CD1c-positive myeloid dendritic cell (primary cell): ENCODE data around the gene ITIH4.

ENCODE experiments used
- DNase-seq: peaks from one replicate; pipeline ENCODE4 v3.0.0-alpha.2; 2016; ENCODE audit errors: extremely low spot score

Gene ITIH4

DNA sequence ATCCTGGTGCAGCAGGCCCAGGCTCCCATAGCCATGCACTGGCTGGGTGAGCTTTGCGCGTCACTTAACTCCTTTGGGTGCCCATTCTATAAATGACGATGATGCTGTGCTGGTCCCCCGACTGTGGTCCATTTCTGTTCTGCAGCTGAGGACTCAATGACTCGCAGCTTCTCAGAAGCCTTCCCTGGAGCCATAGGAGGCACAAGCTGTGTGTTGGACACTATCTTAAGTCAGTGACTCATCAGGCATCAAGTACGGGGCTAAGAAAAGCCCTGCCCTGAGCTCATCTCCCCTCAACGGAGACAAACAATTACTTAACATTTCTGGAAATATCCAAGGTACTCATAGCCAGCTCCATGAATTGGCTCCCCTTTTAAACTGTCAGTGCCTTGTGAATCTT, 18.1 kb upstream of the ITIH4 start:
- no peak for DNase-seq

GRCh38 chr3:52847726-52848125, 17.3 kb upstream of the ITIH4 start:
- DNase-seq = no peak

DNA sequence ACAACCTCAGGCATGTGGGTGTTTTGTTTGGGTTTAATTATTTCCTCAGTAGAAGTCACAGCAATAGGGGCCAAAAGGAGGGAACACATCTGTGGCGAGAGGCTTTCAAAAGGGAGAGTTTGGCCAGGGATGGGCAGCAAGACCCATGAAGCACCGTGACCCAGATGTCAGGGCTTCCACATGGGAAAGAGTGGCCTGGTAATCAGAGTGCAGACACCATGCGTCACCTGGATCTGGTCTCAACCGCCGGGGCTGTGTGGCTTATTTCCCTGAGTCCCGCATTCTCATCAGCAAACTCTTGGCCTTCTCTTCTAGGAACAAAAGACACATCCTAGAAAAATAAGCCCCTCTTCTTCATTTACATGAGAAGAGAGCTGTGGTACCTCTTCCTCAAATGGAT, 16.8 kb upstream of the ITIH4 start:
- DNase-seq = no peak

- peak; percentile 16 for DNase-seq
These were observed 16.0 kb upstream of the ITIH4 start for GRCh38 chr3:52846432-52846965.

DNA sequence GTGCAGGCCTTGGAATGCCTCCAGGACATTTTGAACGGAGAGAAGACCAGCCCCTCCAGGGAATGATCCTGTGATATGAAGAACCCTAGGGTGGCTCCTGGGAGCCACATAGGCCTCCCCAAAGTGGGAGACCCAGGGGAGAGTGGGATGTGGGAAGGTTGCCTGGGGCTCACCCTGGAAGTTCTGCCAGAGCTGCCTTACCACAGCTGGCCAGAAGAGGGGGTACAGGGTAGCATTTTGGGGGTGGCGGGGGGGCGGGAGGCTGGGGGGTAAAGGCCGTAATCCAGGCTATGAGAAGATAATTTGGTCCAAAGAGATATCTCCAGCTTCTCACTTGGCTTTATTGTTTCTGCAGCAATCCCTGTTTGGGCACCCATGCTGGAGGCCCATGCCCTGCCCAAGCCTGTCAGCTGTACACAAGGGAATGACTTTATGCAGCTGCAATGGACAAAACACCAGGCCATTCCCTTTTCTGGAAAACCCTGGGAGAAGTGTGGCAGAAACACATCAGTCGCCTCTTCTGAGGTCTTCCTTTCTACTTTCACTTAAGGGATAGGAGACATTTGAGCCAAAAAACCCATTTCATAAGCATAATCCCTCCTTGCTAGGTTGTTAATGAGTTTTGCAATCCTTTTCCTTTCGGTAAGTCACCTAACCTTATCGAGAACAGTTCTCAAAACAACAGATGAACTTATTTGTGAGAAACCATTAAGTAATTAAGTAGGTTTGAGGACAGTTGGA, 15.4 kb upstream of the ITIH4 start:
- DNase-seq = no peak

- DNase-seq = peak; percentile 18
These were observed 14.7 kb upstream of the ITIH4 start for GRCh38 chr3:52845157-52845556.

DNA sequence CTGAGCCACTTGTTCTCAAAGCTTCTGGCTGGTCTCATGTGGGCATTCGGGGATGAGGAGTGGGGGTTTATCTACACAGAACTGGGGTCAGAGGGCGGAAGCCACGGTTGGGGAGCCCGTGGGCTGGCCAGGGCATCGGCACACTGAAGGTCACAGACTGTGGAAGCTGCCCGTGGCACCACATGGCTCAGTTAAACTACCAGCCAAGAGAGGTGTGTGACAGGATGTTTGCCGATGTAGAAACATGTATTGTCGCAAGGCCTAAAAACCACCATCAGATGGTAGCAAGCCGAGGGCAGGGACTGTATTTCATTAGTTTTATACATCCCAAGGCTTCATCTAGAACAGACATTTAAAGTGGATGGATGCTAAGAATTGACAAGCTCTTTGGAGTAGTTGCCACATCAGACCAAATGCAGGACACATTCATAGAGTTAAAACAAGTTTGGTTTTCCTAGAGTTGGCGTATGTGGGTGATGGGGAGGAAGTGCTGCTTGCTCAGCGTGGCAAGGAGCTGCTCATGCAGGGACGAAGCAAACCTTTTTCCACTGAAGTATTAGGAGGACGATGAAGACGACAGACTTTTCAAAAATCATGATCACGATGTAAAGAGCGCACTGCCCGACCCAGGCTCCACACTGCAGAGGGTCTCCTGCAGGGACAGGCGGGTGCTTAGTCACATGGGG, 14.0 kb upstream of the ITIH4 start:
- DNase-seq = peak; percentile 65

- DNase-seq = no peak
These were observed 13.4 kb upstream of the ITIH4 start for GRCh38 chr3:52843881-52844280.

GRCh38 chr3:52843108-52843865, 12.8 kb upstream of the ITIH4 start:
- peak; percentile 70 for DNase-seq

GRCh38 chr3:52842424-52842823, 12.0 kb upstream of the ITIH4 start:
- DNase-seq = peak; percentile 56

DNA sequence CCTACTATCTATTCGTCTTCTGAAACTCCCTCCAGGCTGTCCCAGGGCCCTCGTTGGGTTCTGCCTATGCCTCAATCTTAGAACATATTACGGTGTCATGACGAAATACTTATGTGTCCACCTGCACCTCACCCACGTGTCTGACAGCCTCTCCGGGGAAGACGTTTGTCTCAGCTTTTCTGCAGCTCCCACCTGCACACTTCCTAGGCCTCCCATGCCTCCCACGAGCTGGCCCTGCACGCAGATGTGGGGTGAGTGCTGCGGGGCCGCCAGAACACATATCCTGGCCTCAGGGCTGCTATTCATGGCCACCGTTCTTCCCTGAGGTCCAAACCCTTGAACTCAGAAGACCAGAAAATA, 11.5 kb upstream of the ITIH4 start:
- DNase-seq = no peak

DNA sequence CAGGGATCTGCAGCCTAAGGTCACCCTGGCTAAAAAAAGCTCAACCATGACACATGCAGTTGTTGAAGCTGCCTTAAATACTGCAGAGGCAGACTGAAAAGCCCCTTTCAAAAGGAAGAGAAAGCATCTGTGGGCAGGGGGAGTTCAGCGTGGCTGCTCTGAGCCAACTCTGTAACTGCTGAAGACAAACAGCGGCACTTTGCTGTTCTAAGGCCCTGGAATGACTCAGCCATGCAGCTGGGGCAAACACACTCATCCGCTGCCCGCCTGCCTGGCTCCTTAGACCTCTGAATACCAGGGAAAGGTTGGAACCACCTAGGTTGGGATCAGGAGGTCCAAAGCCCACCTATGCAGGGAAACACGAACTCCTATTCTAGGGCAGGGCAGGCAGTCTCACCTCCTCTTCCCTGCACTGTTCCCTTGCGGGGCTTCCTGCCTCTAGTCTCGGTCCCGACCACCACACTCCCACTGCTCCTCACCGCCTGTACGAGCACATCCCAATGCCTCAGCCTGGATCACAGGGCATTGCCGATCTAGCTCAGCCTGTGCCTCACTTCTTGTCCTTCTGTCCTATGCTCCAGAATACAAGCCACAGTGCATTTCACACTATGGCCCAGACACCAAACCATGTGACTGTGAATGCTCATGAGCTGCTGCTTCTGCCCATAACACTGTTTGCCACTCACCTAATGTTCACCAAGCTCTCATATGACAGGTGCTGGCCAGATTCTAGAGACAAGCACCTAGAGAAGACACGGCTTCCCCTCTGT, 10.9 kb upstream of the ITIH4 start:
- no peak for DNase-seq

GRCh38 chr3:52839892-52840545, 9.5 kb upstream of the ITIH4 start:
- DNase-seq = peak; percentile 8

DNA sequence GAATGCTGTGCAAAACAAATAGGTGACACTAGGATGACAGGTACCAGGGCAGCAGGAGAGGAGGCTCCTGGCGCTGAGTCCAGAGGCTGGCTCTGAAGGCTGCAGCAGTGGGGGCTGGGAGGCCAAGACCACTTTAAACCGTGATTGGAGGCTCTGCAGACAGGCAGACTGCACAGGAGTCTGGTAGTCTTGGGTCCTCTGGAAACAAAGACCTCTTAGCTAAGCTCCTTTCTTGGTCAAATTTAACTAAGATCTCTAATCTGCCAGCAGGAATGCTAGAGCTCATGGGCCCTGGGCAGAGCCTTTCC, 8.8 kb upstream of the ITIH4 start:
- DNase-seq = no peak

DNA sequence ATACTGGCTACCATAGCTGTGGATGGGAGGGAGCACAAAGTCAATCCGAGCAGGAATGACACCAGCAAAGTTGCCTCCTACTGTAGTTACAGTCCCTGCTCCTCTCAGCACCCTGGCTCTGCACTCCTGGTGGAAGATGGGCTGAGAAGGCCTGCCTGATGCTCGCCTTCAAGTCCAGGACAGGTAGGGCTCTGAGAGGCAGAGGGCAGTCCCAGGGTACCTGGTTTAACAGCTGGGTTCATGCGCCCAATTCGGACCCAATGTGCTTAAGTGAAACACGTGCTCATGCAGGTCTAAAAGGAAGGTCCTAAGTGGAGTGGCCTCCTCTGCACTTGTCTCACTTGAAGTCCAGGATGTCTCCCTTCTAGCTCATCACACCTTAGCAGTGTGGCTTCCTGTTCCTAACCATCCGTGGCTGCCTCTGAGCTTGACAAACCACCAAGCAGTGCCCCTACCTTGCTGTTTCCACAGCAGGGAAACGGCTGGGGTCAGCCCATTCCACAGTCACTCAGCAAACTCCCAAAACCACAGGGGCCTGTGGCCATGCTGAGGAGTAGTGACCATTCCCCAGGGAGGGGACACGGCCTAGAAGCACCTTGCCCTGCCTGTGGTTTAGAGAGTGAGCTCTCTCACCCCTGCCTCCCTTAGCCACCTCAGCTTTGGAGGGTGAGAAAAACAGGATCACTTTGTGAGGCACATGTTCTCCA, 8.2 kb upstream of the ITIH4 start:
- no peak for DNase-seq

- no peak for DNase-seq
These were observed 6.5 kb upstream of the ITIH4 start for GRCh38 chr3:52836986-52837385.

DNA sequence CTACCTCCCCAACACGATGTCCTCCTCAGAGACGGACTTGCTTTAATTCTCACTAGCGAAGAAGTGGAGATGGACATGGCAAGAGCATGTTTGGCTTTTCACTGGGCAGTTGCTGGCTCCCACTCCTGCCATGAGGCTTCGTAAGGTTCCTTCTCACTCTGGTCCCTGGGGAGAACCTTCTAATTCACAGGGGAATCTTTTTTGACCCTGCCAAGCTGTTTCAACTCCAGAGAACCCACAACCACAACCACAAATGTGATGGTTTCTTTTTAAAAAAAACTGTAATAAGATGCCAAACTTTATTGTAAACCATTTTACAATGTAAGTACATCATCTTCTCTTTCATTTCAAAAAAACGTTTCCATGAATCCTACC, 6.0 kb upstream of the ITIH4 start:
- no peak for DNase-seq

GRCh38 chr3:52835766-52836470, 5.4 kb upstream of the ITIH4 start:
- DNase-seq = no peak

- no peak for DNase-seq
These were observed 4.5 kb upstream of the ITIH4 start, which contains the start of gene MUSTN1 for GRCh38 chr3:52834871-52835501. Gene MUSTN1 (minus strand): TSS chr3:52835019. CDS start chr3:52834948, 71 bp downstream.

DNA sequence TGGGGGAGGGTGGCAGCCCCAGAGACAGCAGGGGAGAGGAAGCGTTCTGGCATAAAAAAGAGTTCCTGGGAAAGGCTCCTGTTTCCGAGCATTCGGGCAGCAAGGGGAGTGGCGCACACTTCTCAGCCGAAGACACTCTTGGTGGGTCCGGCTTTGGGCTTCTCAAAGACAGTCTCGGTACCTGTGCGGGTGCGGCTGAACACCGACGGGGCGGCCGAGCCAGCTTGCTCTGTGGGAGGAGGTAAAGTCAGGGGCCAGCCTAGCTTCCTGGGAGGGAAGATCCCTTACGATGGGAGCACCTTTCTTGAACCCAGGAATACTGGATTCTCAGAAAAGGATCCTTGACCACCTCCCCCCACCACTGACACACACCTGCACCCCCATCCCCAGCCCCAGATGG, 2.7 kb upstream of the ITIH4 start:
- DNase-seq = no peak
